ENCODE measurements around the gene LENEP.
"Not testable (repeated sequence)": the region's sequence is repeated elsewhere in the genome, so short reads cannot be mapped to it uniquely, and the experiment has no call there.

LENEP gene

GRCh38 chr1:154975409-154976059 is 17.9 kb upstream of the LENEP start:
- peak; percentile 80 for DNase-seq

- not testable (repeated sequence) for DNase-seq
Observed at GRCh38 chr1:154977762-154978161, 15.6 kb upstream of the LENEP start.

GRCh38 chr1:154978360-154978759 is 15.0 kb upstream of the LENEP start:
- DNase-seq, result no peak

GRCh38 chr1:154982341-154982740 is 11.0 kb upstream of the LENEP start:
- DNase-seq, result no peak

GRCh38 chr1:154982897-154983648 is 10.3 kb upstream of the LENEP start, which contains the start of gene FLAD1:
Gene FLAD1, plus strand, starts transcription at chr1:154983344. Its CDS starts 351 bp downstream, at chr1:154983695.
- DNase-seq, result peak; percentile 97

- no peak for DNase-seq
Observed at GRCh38 chr1:154983776-154984466, 9.5 kb upstream of the LENEP start.

- not testable (repeated sequence) for DNase-seq
Observed at GRCh38 chr1:154986736-154987135, 6.7 kb upstream of the LENEP start.

GRCh38 chr1:154987326-154987725 is 6.1 kb upstream of the LENEP start:
- DNase-seq, result no peak

GRCh38 chr1:154988058-154988954 is 5.1 kb upstream of the LENEP start:
- no peak for DNase-seq

GRCh38 chr1:154989195-154989860 is 4.1 kb upstream of the LENEP start:
- no peak for DNase-seq

- no peak for DNase-seq
Observed at GRCh38 chr1:154990276-154990675, 3.1 kb upstream of the LENEP start.

- no peak for DNase-seq
Observed at GRCh38 chr1:154992721-154993571, 440 bp upstream of the LENEP start.

- DNase-seq, result no peak
Observed at GRCh38 chr1:154994269-154994587, 842 bp downstream of the LENEP start.

- no peak for DNase-seq
Observed at GRCh38 chr1:154994591-154994990, 1.2 kb downstream of the LENEP start.

GRCh38 chr1:154995301-154995983 is 2.1 kb downstream of the LENEP start:
- DNase-seq, result not testable (repeated sequence)

- no peak for DNase-seq
Observed at GRCh38 chr1:154996966-154997701, 3.7 kb downstream of the LENEP start.

- no peak for DNase-seq
Observed at GRCh38 chr1:154998201-154998780, 4.9 kb downstream of the LENEP start.

- DNase-seq, result peak; percentile 88
Observed at GRCh38 chr1:154998818-154999570, 5.6 kb downstream of the LENEP start.
